Ovary (tissue), 9 donors: ENCODE measurements around the gene MAP3K2. TPM values are rescaled to one million over a fixed set of nuclear protein-coding genes. Genes with fewer than 3 reads are reported as not detected.

Source experiments
- DNase-seq, 5 donors: peaks; one replicate each; pipeline ENCODE4 v3.0.0-alpha.2; 2019 to 2020
- H3K27ac ChIP-seq, 2 donors: fragments of 200-600 bp; one replicate each; pipeline versions ENCODE4 v1.5.1 to v1.8.0; 2019 to 2022
- H3K27me3 ChIP-seq: fragments of 200-600 bp; one replicate; pipeline ENCODE4 v1.8.0; 2022
- H3K36me3 ChIP-seq: fragments of 200-600 bp; sonication (generic); one replicate; pipeline ENCODE4 v1.5.1; 2019
- H3K4me1 ChIP-seq: one replicate; pipeline ENCODE4 v1.8.1; 2013; ENCODE audit warnings: mild to moderate bottlenecking, moderate library complexity; ENCODE audit not compliant: insufficient read depth
- H3K4me3 ChIP-seq: fragments of 200-600 bp; sonication (generic); one replicate; pipeline ENCODE4 v1.5.1; 2017
- H3K9me3 ChIP-seq, 2 donors: fragments of 200-600 bp in 1 of 2; sonication (generic) in 1 of 2; one replicate each; pipeline versions ENCODE4 v1.5.1 to v1.8.1; 2013 to 2019; ENCODE audit warnings: mild to moderate bottlenecking in 1 of 2, moderate library complexity in 1 of 2
- EP300 ChIP-seq: sonication (generic); formaldehyde crosslinking; IDR thresholded peaks from one replicate; pipeline ENCODE4 v1.6.1; 2017; ENCODE audit warnings: antibody characterized with exemption
- POLR2A ChIP-seq: fragments of 450-650 bp; IDR thresholded peaks from one replicate; pipeline ENCODE4 v1.6.1; 2017; ENCODE audit warnings: antibody characterized with exemption, mild to moderate bottlenecking, moderate library complexity
- WGBS, 3 donors: extraction: QIAGEN DNeasy Blood & Tissue Kit in 1 of 3; methylation state at CpG; one replicate each; pipeline versions ENCODE4 v1.1.5 to v1.1.7; 2013 to 2017; 5-methylcytosine and 5-hydroxymethylcytosine counted together
- intact Hi-C, 4 donors: fragments of 100-400 bp; cut with DNase I; formaldehyde crosslinking; loops; one replicate each; pipeline versions ENCODE4 v1.11.0 to v1.15.1; 2022 to 2023
- polyA plus RNA-seq, 2 donors: library from polyadenylated mRNA; stranded (reverse); fragments of 200-250 nt in 1 of 2; fragments of 350-450 nt in 1 of 2; fragmentation: Illumina TruSeq in 1 of 2; extraction: RNeasy Lipid Tissue Mini Kit (QIAGEN cat#74804) in 1 of 2; gene quantifications; one replicate each; pipeline ENCODE4 v1.2.3, GENCODE V29; 2013 to 2014
- total RNA-seq, 7 donors: library from RNA; depleted of rRNA in 2 of 7; stranded (reverse); fragments of >200 nt in 2 of 7; fragmentation: NEBNext Ultra II Directional in 3 of 7; extraction: Animal tissue kit (Norgen Biotek cat#: 25700) in 3 of 7; gene quantifications; one replicate each; pipeline versions ENCODE4 v1.1.0 to v1.2.4, GENCODE V29; 2016 to 2023
- TF ChIP-seq, protein P1 (sequence below), 3 donors: fragments of 450-650 bp in 2 of 3; fragments of 200-600 bp in 1 of 3; IDR thresholded peaks; one replicate each; pipeline versions ENCODE4 v1.5.1 to v1.8.0; 2016 to 2022; ENCODE audit warnings: antibody characterized with exemption in 3 of 3, mild to moderate bottlenecking in 1 of 3
- donor health status: DM: no; HTN: no; CAD: no; lungs with moderate emphysema.
- donor health status: DM: no; HTN: no; CAD: no.
- donor health status: Bipolar disorder and iron deficiency.
- donor health status: DM: yes; HTN: yes; CAD: no.
- donor health status: DM: no; HTN: no; CAD: no.
- donor health status: DM: yes; HTN: yes; CAD: no.

The MAP3K2 gene
- total and polyA plus RNA-seq, 9 donors, result 7.2 to 78.4 (median 55.8) TPM

DNA sequence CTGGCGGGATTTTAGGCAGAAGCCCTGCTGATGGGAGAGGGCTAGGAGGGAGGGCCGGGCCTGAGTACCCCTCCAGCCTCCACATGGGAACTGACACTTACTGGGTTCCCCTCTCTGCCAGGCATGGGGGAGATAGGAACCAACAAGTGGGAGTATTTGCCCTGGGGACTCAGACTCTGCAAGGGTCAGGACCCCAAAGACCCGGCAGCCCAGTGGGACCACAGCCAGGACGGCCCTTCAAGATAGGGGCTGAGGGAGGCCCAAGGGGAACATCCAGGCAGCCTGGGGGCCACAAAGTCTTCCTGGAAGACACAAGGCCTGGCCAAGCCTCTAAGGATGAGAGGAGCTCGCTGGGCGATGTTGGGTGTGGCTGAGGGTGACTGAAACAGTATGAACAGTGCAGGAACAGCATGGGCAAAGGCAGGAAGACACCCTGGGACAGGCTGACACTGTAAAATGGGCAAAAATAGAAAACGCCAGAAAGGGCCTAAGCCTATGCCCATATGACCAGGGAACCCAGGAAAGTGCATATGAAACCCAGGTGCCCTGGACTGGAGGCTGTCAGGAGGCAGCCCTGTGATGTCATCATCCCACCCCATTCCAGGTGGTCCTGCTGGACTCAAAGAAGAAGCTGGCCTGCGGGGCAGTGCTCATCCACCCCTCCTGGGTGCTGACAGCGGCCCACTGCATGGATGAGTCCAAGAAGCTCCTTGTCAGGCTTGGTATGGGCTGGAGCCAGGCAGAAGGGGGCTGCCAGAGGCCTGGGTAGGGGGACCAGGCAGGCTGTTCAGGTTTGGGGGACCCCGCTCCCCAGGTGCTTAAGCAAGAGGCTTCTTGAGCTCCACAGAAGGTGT, 39.0 kb upstream of the MAP3K2 start:
- intact Hi-C loops, result no loop called here
- no peak for TF ChIP-seq EP300
- no peak for TF ChIP-seq POLR2A
- TF ChIP-seq, protein P1, sequence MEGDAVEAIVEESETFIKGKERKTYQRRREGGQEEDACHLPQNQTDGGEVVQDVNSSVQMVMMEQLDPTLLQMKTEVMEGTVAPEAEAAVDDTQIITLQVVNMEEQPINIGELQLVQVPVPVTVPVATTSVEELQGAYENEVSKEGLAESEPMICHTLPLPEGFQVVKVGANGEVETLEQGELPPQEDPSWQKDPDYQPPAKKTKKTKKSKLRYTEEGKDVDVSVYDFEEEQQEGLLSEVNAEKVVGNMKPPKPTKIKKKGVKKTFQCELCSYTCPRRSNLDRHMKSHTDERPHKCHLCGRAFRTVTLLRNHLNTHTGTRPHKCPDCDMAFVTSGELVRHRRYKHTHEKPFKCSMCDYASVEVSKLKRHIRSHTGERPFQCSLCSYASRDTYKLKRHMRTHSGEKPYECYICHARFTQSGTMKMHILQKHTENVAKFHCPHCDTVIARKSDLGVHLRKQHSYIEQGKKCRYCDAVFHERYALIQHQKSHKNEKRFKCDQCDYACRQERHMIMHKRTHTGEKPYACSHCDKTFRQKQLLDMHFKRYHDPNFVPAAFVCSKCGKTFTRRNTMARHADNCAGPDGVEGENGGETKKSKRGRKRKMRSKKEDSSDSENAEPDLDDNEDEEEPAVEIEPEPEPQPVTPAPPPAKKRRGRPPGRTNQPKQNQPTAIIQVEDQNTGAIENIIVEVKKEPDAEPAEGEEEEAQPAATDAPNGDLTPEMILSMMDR (IDR thresholded peaks at IDR 0.05), result no peak
- H3K27me3 ChIP-seq, result no peaks in the 10 kb centered on the region
- H3K9me3 ChIP-seq, result no peaks in the 10 kb centered on the region
- H3K27ac ChIP-seq, result no peak overlapping the region
- H3K4me3 ChIP-seq, result no peak overlapping the region
- H3K36me3 ChIP-seq, result no peaks in the 10 kb centered on the region
- WGBS, 3 donors, result 87 to 94% (median 90%) methylated on average over 10 of the region's 10 CpGs
- no peak for DNase-seq
- no peaks in the 10 kb centered on the region for H3K4me1 ChIP-seq

DNA sequence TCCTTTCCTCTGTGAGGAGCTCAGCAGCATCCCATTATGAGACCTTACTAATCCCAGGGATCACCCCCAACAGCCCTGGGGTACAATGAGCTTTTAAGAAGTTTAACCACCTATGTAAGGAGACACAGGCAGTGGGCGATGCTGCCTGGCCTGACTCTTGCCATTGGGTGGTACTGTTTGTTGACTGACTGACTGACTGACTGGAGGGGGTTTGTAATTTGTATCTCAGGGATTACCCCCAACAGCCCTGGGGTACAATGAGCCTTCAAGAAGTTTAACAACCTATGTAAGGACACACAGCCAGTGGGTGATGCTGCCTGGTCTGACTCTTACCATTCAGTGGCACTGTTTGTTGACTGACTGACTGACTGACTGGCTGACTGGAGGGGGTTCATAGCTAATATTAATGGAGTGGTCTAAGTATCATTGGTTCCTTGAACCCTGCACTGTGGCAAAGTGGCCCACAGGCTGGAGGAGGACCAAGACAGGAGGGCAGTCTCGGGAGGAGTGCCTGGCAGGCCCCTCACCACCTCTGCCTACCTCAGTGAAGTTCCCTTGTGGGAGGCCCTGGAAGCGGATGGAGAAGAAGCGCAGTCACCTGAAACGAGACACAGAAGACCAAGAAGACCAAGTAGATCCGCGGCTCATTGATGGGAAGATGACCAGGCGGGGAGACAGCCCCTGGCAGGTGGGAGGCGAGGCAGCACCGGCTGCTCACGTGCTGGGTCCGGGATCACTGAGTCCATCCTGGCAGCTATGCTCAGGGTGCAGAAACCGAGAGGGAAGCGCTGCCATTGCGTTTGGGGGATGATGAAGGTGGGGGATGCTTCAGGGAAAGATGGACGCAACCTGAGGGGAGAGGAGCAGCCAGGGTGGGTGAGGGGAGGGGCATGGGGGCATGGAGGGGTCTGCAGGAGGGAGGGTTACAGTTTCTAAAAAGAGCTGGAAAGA, 38.0 kb upstream of the MAP3K2 start:
- Histone ChIP-seq H3K4me1 (no peaks in the 10 kb centered on the region), H3K27me3 (no peaks in the 10 kb centered on the region), H3K9me3 (no peaks in the 10 kb centered on the region), H3K4me3 (no peak overlapping the region), H3K36me3 (no peaks in the 10 kb centered on the region), H3K27ac (no peak overlapping the region)
- no peak for DNase-seq
- WGBS, 3 donors, result 92 to 94% (median 92%) methylated on average over 16 of the region's 16 CpGs
- intact Hi-C loops, result no loop called here
- no peak for TF ChIP-seq EP300
- TF ChIP-seq POLR2A, result no peak
- TF ChIP-seq, protein P1 (IDR thresholded peaks at IDR 0.05), result no peak

GRCh38 chr2:127424598-127425520, 37.1 kb upstream of the MAP3K2 start:
- Histone ChIP-seq H3K27ac (no peak overlapping the region), H3K36me3 (no peaks in the 10 kb centered on the region), H3K4me3 (no peak overlapping the region), H3K9me3 (no peaks in the 10 kb centered on the region), H3K4me1 (no peaks in the 10 kb centered on the region), H3K27me3 (no peaks in the 10 kb centered on the region)
- DNase-seq, result no peak
- WGBS, 3 donors, result 79 to 82% (median 79%) methylated on average over 13 of the region's 13 CpGs
- TF ChIP-seq POLR2A (no peak), EP300 (no peak)
- TF ChIP-seq, protein P1 (IDR thresholded peaks at IDR 0.05), result no peak
- intact Hi-C loops, result no loop called here

- no peaks in the 10 kb centered on the region for H3K36me3 ChIP-seq
- no peak overlapping the region for H3K27ac ChIP-seq
- DNase-seq, result no peak
- 13 to 47% (median 40%) methylated on average over 1 of the region's 1 CpG for WGBS, 3 donors
- no peaks in the 10 kb centered on the region for H3K4me1 ChIP-seq
- H3K9me3 ChIP-seq, result no peaks in the 10 kb centered on the region
- intact Hi-C loops, result no loop called here
- no peak for TF ChIP-seq EP300
- TF ChIP-seq POLR2A, result no peak
- TF ChIP-seq, protein P1 (IDR thresholded peaks at IDR 0.05), result no peak
- H3K27me3 ChIP-seq, result no peaks in the 10 kb centered on the region
- H3K4me3 ChIP-seq, result no peak overlapping the region
Measured at GRCh38 chr2:127423880-127424279, 36.1 kb upstream of the MAP3K2 start.
